Measurements from ENCODE around the gene CDH23.

- TF ChIP-seq EZH2 (IDR thresholded peaks at IDR 0.05; ENCODE audit: low read length) (no peak), CTCF (optimal IDR thresholded peaks at IDR 0.05 in 1 of 3, IDR thresholded peaks at IDR 0.05 in 1 of 3, conservative IDR thresholded peaks at IDR 0.05 in 1 of 3; ENCODE audit: extremely low read depth in 1 of 3, insufficient read depth in 2 of 3, low read length in 3 of 3) (no peak)
These were observed 43.1 kb upstream of the CDH23 start for GRCh38 chr10:71353639-71354038.
